NCI-H345 treated with DMSO at 0.1 percent for 48 hours (cell line): ENCODE measurements around the gene CSHL1.
"Not testable (repeated sequence)": the region's sequence is repeated elsewhere in the genome, so short reads cannot be mapped to it uniquely, and the experiment has no call there.

Experiments used
- DNase-seq: peaks from one replicate; lab custom pipeline; 2025; ENCODE audit not compliant: unreplicated experiment; lab: John Stamatoyannopoulos, UW

CSHL1 gene

DNA sequence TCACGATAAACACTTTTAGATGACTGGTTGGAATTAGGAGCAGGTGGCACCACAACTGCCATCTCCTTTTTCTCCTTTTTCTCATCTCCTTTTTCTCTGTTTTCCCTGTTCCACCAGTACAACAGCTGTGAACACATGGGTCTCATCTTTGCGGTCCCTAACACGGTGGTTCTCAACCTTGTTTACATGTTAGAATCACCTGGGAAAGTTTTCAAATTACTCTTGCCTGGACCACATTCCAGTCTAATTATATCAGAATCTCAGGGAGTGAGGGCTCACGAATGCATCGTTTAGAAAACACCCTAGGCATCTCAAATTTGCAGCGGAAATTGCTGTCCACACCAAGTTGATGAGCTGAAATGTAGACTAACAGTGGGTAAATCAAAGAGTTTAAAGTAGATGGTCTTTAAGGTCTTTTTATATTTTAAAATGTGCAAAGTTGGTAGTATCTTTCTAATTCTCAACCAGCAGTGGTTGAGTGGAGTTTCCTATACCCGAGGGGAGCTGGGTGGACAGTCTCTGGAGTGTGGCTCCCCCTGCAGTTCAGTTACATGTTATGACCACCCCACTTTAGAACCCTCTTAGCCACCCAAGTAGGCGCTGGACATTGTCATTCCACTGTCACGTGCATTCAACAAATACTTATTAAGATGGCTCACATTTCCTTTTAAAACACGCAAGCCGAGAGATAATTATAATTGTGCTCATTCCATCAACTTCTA lies 18.6 kb downstream of the CSHL1 start:
- DNase-seq: not testable (repeated sequence)

DNA sequence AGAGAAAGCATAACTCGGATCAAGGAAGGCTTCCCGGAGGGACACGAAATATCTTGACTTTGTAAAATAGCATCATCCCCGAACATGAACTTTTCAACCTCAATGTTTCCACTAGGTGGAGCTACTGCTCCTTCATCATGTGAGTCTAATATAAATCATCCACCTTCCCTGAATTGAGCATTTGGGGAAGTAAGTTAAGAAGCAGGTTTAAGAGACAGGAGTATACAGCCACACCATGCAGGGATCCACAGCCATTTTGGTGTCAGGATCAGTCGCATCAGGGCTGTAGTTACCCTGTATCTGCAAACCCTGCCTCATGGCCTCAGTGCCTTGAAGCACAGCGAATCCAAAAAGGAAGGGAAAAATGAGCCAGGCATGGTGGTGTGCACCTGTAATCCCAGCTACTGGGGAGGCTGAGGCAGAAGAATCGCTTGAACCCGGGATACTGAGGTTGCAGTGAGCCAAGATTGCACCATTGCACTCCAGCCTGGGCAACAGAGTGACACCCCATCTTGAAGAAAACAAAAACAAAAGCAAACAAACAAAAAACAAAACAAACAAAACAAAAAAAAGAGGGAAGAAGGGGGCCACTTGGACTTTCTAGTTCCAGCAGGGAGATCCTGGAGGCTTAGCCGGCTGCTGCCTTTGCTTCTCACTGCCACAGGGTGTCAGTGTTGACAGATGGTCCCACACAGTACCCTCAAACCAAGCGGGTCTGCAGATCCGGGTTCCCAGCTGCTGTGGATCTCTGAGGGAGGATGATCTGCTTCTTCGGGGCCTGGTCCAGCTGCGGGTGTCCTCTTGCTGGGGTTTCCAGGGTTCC lies 21.8 kb downstream of the CSHL1 start:
- DNase-seq: peak; percentile 7

DNA sequence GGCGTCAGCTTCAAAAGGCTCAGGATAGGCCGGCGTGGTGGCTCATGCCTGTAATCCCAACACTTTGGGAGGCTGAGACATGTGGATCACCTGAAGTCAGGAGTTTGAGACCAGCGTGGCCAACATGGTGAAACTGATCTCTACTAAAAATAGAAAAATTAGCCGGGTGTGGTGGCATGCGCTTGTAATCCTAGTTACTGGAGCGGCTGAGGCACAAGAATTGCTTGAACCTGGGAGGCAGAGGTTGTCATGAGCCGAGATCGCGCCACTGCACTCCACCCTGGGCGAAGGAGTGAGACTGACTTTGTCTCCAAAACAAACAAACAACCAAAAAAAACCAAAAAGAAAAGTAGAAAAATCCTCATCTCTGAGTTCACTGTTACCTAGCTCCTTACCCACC lies 25.9 kb downstream of the CSHL1 start:
- not testable (repeated sequence) for DNase-seq

DNA sequence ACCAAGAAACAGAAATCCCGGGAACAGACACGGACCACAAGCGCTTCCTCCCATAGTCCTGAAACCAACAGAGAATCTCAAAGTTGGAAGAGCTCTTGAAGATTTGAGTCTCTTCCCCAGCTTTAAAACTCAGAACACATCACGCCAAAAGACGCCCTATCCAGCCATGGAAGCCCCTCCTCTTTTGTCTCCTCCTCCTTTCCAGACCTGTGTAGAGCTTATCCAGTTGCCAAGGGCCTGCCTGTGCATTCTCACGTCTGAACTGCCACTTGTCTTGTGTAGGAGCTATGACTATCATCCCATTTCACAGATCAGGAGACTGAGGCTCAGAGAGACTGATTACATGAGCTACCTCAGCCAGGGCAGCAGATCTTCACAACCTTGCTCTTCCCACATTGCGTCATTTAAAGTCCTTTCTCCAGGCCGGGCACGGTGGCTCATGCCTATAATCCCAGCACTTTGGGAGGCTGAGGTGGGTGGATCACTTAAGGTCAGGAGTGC lies 28.4 kb downstream of the CSHL1 start:
- DNase-seq: not testable (repeated sequence)

DNA sequence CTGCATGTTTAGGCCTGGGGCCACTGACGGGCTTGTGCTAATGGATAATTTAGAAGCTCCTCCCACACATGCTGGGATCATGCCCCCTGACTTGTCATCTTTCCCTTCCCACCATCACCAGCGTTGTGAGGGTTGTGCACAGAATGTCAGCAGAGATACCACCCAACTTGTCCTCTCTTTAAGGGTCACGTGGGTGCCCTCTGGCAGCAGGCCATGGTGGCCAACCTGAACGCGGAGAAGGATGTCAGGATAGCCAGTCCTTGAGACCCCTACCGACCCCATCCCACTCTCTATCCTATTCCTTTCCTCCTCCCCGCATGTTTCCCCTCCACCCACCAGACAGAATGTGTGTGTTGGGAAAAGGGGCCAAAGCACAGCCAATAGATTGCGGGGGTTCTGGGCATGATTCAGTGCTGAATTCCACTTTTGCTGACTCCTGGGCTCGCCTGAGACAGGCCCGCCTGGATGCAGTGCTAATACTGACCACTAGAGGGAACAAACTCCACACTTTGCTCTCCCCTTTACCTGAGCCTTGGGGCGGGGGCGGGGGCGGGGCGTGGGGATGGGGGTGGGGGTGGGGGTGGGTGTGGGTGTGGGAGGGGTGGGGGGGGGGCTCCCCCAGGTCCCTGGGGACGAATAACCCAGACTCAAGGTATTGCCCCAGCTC lies 29.0 kb downstream of the CSHL1 start, which contains the start of gene GH2:
GH2 (minus strand) TSS at position 10 of the 667 bp plus-strand sequence. CDS start 143 bp downstream, outside the sequence.
- DNase-seq: peak; percentile 3

DNA sequence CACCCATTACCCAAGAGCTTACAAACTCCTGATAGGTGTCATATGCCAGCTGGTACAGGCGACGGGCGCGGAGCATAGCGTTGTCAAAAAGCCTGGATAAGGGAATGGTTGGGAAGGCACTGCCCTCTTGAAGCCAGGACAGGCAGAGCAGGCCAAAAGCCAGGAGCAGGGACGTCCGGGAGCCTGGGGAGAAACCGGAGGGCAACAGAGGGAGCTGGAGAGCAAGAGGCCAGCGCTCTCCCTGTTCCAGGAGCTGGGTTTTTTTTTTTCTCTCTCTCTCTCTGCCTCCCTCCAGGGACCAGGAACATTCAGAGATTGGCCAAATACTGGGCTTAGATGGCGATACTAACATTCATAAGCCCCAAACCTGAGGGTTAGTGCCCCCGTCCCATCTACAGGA lies 29.7 kb downstream of the CSHL1 start:
- DNase-seq: not testable (repeated sequence)

DNA sequence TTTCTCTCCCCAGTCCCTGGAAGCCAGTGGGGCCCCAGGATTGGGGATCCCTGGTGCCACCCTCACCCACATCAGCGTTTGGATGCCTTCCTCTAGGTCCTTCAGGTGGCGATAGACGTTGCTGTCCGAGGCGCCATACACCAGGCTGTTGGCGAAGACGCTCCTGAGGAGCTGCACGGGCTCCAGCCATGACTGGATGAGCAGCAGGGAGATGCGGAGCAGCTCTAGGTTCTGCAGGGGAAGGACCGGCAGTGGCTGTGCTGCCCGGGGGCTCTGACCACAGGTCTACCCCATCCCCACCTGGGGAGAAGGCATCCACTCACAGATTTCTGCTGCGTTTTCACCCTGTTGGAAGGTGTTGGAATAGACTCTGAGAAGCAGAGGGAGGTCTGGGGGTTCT lies 30.4 kb downstream of the CSHL1 start:
- DNase-seq: no peak

DNA sequence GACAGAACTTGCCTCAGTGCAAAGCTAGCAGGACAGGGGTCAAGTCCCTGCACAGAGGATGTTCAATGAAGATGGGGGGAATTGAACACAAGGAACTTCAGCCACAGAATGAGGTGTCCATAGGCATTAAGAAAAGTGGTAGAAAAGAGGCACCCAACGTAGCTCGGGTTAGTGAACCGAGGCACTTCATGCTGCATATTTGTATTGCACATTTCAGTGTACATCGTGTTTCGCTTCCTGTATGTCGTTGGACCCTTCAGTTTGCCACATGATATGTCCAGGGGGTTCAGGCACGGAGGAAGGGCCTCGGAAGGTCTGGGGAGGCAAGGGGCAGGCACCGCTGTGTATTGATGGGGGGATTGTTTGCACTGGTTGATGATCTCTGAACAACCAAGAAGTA lies 32.6 kb downstream of the CSHL1 start:
- DNase-seq: not testable (repeated sequence)

DNA sequence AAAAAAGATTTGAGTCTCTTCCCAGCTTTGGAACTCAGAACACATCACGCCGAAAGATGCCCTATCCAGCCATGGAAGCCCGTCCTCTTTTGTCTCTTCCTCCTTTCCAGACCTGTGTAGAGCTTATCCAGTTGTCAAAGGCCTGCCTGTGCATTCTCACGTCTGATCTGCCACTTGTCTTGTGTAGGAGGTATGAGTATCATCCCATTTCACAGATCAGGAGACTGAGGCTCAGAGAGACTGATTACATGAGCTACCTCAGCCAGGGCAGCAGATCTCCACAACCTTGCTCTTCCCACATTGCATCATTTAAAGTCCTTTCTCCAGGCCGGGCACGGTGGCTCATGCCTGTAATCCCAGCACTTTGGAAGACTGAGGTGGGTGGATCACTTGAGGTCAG lies 36.4 kb downstream of the CSHL1 start:
- DNase-seq: not testable (repeated sequence)

DNA sequence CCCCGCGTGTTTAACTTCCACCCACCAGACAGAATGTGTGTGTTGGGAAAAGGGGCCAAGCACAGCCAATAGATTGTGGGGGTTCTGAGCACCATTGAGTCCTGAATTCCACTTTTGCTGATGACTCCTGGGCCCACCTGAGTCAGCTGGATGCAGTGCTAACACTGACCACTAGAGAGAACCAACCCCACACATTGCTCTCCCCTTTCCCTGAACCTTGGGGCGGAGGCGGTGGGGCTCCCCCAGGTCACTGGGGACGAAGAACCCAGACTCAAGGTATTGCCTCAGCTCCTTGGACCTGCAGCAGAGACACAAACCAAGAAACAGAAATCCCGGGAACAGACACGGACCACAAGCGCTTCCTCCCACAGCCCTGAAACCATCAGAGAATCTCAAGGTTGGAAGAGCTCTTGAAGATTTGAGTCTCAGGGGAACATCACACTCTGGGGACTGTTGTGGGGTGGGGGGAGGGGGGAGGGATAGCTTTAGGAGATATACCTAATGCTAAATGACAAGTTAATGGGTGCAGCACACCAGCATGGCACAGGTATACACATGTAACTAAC lies 36.9 kb downstream of the CSHL1 start:
- DNase-seq: not testable (repeated sequence)

DNA sequence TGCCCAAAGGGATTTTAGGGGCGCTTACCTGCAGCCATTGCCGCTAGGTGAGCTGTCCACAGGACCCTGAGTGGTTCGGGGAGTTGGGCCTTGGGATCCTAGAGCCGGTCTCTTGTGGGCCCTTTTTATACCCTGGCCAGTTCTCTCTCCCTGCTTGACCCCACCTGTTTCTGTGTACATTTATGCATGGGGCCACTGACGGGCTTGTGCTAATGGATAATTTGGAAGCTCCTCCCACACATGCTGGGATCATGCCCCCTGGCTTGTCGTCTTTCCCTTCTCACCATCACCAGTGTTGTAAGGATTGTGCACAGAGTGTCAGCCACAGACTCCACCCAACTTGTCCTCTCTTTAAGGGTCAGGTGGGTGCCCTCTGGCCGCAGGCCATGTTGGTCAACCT lies 37.5 kb downstream of the CSHL1 start, which contains the start of gene CSH2:
CSH2 (minus strand) TSS at position 101 of the 400 bp plus-strand sequence; CDS start at position 38, 63 bp downstream.
- DNase-seq: not testable (repeated sequence)

DNA sequence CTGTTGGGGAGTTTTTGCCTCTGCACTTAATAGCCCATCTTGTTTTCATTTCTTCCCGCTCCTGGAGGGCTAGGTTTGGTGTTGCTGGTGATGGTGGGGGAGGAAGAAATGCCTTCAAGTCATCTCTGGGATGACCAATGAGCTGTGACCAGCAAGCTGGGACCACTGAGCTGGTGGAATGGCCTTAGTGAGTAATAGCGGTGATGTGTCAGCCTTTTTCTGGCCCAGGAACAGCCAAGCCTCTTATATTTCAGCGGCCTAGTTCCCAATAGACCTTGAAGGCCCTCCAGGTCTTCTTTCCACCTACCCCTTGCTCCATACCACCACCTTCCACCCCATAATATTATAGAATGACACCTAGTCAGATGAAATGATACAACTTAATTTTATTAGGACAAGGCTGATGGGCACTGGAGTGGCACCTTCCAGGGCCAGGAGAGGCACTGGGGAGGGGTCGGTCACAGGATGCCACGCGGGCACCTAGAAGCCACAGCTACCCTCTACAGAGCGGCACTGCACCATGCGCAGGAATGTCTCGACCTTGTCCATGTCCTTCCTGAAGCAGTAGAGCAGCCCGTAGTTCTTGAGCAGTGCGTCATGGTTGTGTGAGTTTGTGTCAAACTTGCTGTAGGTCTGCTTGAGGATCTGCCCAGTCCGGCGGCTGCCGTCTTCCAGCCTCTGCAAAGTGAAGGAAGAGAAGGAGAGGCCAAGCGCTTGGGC lies 39.3 kb downstream of the CSHL1 start:
- DNase-seq: not testable (repeated sequence)

DNA sequence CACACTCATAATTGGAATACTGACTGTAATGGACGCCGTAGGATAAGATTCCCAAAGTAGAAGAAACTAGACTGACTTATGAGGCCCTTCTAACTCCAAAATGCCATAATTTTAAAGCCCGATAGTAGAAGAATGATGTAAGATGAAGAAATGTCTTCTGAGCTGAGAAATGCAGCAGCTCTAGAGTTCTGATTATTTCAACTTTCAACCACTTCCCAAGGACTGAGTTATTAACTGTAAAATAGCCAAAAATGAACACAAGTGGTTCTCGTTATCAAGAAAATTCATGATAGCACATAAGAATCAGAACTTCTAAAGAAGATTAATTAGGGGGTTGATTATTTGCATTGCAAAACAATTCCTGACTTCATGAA lies 40.8 kb downstream of the CSHL1 start:
- not testable (repeated sequence) for DNase-seq

DNA sequence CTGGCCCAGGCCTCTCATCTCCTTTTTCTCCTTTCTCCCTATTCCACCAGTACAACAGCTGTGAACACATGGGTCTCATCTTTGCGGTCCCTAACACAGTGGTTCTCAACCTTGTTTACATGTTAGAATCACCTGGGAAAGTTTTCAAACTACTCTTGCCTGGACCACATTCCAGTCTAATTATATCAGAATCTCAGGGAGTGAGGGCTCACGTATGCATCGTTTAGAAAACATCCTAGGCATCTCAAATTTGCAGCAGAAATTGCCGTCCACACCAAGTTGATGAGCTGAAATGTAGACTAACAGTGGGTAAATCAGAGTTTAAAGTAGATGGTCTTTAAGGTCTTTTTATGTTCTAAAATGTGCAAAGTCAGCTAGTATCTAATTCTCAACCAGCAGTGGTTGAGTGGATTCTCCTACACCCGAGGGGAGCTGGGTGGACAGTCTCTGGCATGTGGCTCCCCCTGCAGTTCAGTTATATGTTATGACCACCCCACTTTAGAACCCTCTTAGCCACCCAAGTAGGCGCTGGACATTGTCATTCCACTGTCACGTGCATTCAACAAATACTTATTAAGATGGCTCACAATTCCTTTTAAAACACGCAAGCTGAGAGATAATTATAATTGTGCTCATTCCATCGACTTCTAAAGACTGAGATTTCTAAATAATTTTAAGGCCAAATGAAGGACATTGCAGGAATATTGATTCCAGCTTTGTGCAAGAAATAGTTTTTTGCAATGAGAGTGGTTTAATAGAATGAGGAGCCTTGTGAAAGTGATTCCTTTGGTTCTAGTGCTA lies 41.4 kb downstream of the CSHL1 start:
- not testable (repeated sequence) for DNase-seq

DNA sequence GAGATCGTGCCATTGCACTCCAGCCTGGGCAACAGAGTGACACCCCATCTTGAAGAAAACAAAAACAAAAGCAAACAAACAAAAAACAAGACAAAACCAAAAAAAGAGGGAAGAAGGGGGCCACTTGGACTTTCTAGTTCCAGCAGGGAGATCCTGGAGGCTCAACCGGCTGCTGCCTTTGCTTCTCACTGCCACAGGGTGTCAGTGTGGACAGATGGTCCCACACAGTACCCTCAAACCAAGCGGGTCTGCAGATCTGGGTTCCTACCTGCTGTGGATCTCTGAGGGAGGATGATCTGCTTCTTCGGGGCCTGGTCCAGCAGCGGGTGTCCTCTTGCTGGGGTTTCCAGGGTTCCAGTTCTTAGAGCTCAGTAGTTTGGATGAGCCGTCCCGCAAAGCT lies 44.4 kb downstream of the CSHL1 start:
- DNase-seq: not testable (repeated sequence)
